Epithelial cell of proximal tubule (primary cell): ENCODE results near the gene LRCH4. TPM values are rescaled to one million over a fixed set of nuclear protein-coding genes. Genes with fewer than 3 reads are reported as not detected.

Source experiments
- DNase-seq: peaks from one replicate; pipeline ENCODE4 v3.0.0-alpha.2; 2011; ENCODE audit warnings: low read depth
- H3K4me3 ChIP-seq: 2 replicates; pipeline ENCODE4 v1.5.1; 2011; ENCODE audit warnings: low read depth, mild to moderate bottlenecking, low read length
- CTCF ChIP-seq: conservative IDR thresholded peaks from 2 replicates; pipeline ENCODE4 v1.5.1; 2012; ENCODE audit warnings: low read depth, mild to moderate bottlenecking, low read length
- total RNA-seq: library from RNA; depleted of rRNA; stranded (reverse); fragments of >200 nt; gene quantifications from 2 replicates; pipeline ENCODE4 v1.2.3, GENCODE V29; 2015

LRCH4 gene
- total RNA-seq: 36.8 and 62.0 TPM in 2 replicates

GRCh38 chr7:100585511-100586265, at the start of gene LRCH4:
LRCH4 (minus strand) TSS chr7:100586129; CDS start chr7:100586100, 29 bp downstream.
- DNase-seq: no peak

GRCh38 chr7:100632951-100633717, 47.2 kb upstream of the LRCH4 start:
- TF ChIP-seq CTCF: peak; percentile 27
- peak overlapping the region; percentile 34 for H3K4me3 ChIP-seq
- DNase-seq: no peak

More at GRCh38 chr7:100585511-100586265, at the start of gene LRCH4:
- H3K4me3 ChIP-seq: peak within 1 kb of the TSS; percentile 71
- TF ChIP-seq CTCF: no peak

GRCh38 chr7:100630066-100630465, 44.1 kb upstream of the LRCH4 start:
- TF ChIP-seq CTCF: no peak
- no peak overlapping the region for H3K4me3 ChIP-seq
- no peak for DNase-seq

GRCh38 chr7:100629117-100629716, 43.3 kb upstream of the LRCH4 start:
- no peak for DNase-seq
- no peak overlapping the region for H3K4me3 ChIP-seq
- TF ChIP-seq CTCF: peak; percentile 45

- H3K4me3 ChIP-seq: no peak overlapping the region
- DNase-seq: no peak
- TF ChIP-seq CTCF: no peak
Observed at GRCh38 chr7:100627238-100627549, 41.3 kb upstream of the LRCH4 start.

GRCh38 chr7:100626530-100627237, 40.8 kb upstream of the LRCH4 start:
- peak overlapping the region; percentile 37 for H3K4me3 ChIP-seq
- no peak for TF ChIP-seq CTCF
- DNase-seq: no peak
